ENCODE measurements around the gene MASP1. TPM values are rescaled to one million over a fixed set of nuclear protein-coding genes. Genes with fewer than 3 reads are reported as not detected.
"Not testable (repeated sequence)": the region's sequence is repeated elsewhere in the genome, so short reads cannot be mapped to it uniquely, and the experiment has no call there.

MASP1 gene
- total RNA-seq, 2 experiments from 2014 or later = not detected

GRCh38 chr3:187242435-187242834 is 49.1 kb downstream of the MASP1 start:
- no peak for ATAC-seq
- Mint-ChIP-seq H3K36me3 (ENCODE audit: low read depth) (no peaks in the 10 kb centered on the region), H3K27me3 (no peaks in the 10 kb centered on the region), H3K4me1 (peaks cover 7% of the 10 kb centered on the region), H3K4me3 (no peak overlapping the region), H3K27ac (no peak overlapping the region), H3K9me3 (ENCODE audit: low read depth) (peaks cover 5% of the 10 kb centered on the region)
- POLR2A ChIA-PET = no interaction called here
- CTCF ChIA-PET = no interaction called here
- intact Hi-C loops (cut with DNase I, micrococcal nuclease) = no loop called here
- DNase-seq = no peak

- POLR2A ChIA-PET; H3K4me1 Mint-ChIP-seq; H3K27ac Mint-ChIP-seq; ATAC-seq; H3K9me3 Mint-ChIP-seq (ENCODE audit: low read depth); DNase-seq; H3K4me3 Mint-ChIP-seq; H3K36me3 Mint-ChIP-seq (ENCODE audit: low read depth); intact Hi-C loops (cut with DNase I, micrococcal nuclease); H3K27me3 Mint-ChIP-seq: not testable (repeated sequence)
- CTCF ChIA-PET = interaction anchor here (1.0 kb wide), 1 partner anchor 21 kb away, joined by 3 read pairs; no protein-coding TSS in a partner anchor
These were observed 52.7 kb downstream of the MASP1 start for GRCh38 chr3:187238835-187239234.

GRCh38 chr3:187238239-187238638 is 53.3 kb downstream of the MASP1 start:
- Mint-ChIP-seq H3K9me3 (ENCODE audit: low read depth) (peaks cover 5% of the 10 kb centered on the region), H3K36me3 (ENCODE audit: low read depth) (no peaks in the 10 kb centered on the region), H3K27ac (no peak overlapping the region), H3K27me3 (no peaks in the 10 kb centered on the region), H3K4me3 (no peak overlapping the region), H3K4me1 (no peaks in the 10 kb centered on the region)
- intact Hi-C loops (cut with DNase I, micrococcal nuclease) = no loop called here
- CTCF ChIA-PET = interaction anchor here (1.0 to 1.4 kb wide), 2 partner anchors 18 to 21 kb away, joined by 3 to 6 read pairs; no protein-coding TSS in a partner anchor
- DNase-seq (no peak), ATAC-seq (no peak)
- POLR2A ChIA-PET = no interaction called here

DNA sequence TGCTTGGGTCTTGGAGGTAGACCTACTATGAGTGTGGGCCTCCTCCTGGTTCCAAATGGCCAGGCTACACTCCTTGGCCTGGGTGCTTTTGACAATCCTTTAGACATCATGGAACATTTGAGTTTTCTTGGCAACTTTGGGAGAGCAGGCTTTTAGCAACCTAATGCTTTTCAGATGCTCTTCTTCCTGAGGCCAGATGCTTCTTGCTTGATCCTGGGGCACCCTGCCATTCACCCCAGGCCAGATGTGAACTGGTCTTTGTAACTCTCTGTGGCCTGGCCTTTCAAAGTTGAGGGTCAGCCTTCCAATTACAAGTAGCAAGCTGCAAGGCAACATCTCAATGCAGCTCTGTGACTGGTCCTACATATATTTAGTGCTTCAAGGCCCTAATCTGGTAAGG is 53.8 kb downstream of the MASP1 start:
- ATAC-seq (no peak), DNase-seq (no peak)
- Mint-ChIP-seq H3K27me3 (no peaks in the 10 kb centered on the region), H3K36me3 (ENCODE audit: low read depth) (no peaks in the 10 kb centered on the region), H3K4me3 (no peak overlapping the region), H3K9me3 (ENCODE audit: low read depth) (peaks cover 5% of the 10 kb centered on the region), H3K4me1 (no peaks in the 10 kb centered on the region), H3K27ac (no peak overlapping the region)
- ChIA-PET CTCF (interaction anchor here (1.0 to 1.4 kb wide), 2 partner anchors 17 to 20 kb away, joined by 3 to 6 read pairs; no protein-coding TSS in a partner anchor), POLR2A (no interaction called here)
- intact Hi-C loops (cut with DNase I, micrococcal nuclease) = no loop called here

DNA sequence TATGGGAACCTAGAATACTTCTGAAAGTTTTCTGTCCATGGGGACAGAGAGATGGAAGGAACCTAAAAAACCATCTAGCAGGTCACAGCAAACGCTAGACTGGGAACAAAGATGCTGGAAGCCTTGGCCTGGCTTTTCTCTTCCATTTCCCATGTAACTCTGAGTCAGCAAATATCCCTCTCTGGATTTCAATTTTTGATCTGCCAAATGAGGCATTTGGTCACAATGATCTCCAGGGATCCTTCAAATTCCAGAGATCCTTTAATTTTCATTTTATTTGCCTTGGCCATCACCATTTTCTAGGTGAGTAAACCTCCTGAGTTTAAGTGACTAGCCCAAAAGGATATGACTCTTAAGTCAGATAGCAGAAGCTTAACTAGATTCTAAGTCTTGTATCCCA is 54.6 kb downstream of the MASP1 start:
- no peaks in the 10 kb centered on the region for H3K4me1 Mint-ChIP-seq
- no peaks in the 10 kb centered on the region for H3K27me3 Mint-ChIP-seq
- intact Hi-C loops (cut with DNase I, micrococcal nuclease) = no loop called here
- POLR2A ChIA-PET = no interaction called here
- H3K4me3 Mint-ChIP-seq = no peak overlapping the region
- no peaks in the 10 kb centered on the region for H3K36me3 Mint-ChIP-seq (ENCODE audit: low read depth)
- peaks cover 5% of the 10 kb centered on the region for H3K9me3 Mint-ChIP-seq (ENCODE audit: low read depth)
- ATAC-seq (no peak), DNase-seq (no peak)
- no peak overlapping the region for H3K27ac Mint-ChIP-seq
- CTCF ChIA-PET = interaction anchor here (1.4 kb wide), 1 partner anchor 17 kb away, joined by 6 read pairs; no protein-coding TSS in a partner anchor

GRCh38 chr3:187230011-187230410 is 61.5 kb downstream of the MASP1 start:
- peaks cover 8% of the 10 kb centered on the region for H3K27me3 Mint-ChIP-seq
- H3K36me3 Mint-ChIP-seq (ENCODE audit: low read depth) = no peaks in the 10 kb centered on the region
- DNase-seq = no peak
- no peaks in the 10 kb centered on the region for H3K9me3 Mint-ChIP-seq (ENCODE audit: low read depth)
- no peak overlapping the region for H3K27ac Mint-ChIP-seq
- H3K4me3 Mint-ChIP-seq = no peak overlapping the region
- intact Hi-C loops (cut with DNase I, micrococcal nuclease) = no loop called here
- H3K4me1 Mint-ChIP-seq = no peaks in the 10 kb centered on the region
- ChIA-PET POLR2A (no interaction called here), CTCF (interaction anchor here (0.7 to 1.3 kb wide), 2 partner anchors 29 to 155 kb away, joined by 3 read pairs; no protein-coding TSS in a partner anchor)
- ATAC-seq = no peak

GRCh38 chr3:187228740-187229139 is 62.8 kb downstream of the MASP1 start:
- ATAC-seq = no peak
- H3K27me3 Mint-ChIP-seq = peaks cover 8% of the 10 kb centered on the region
- H3K9me3 Mint-ChIP-seq (ENCODE audit: low read depth) = no peaks in the 10 kb centered on the region
- no peak overlapping the region for H3K4me3 Mint-ChIP-seq
- CTCF ChIA-PET = interaction anchor here (0.7 kb wide), 1 partner anchor 114 kb away, joined by 4 read pairs; no protein-coding TSS in a partner anchor
- no peaks in the 10 kb centered on the region for H3K36me3 Mint-ChIP-seq (ENCODE audit: low read depth)
- POLR2A ChIA-PET = no interaction called here
- intact Hi-C loops (cut with DNase I, micrococcal nuclease) = no loop called here
- H3K27ac Mint-ChIP-seq = no peak overlapping the region
- no peaks in the 10 kb centered on the region for H3K4me1 Mint-ChIP-seq
- no peak for DNase-seq

DNA sequence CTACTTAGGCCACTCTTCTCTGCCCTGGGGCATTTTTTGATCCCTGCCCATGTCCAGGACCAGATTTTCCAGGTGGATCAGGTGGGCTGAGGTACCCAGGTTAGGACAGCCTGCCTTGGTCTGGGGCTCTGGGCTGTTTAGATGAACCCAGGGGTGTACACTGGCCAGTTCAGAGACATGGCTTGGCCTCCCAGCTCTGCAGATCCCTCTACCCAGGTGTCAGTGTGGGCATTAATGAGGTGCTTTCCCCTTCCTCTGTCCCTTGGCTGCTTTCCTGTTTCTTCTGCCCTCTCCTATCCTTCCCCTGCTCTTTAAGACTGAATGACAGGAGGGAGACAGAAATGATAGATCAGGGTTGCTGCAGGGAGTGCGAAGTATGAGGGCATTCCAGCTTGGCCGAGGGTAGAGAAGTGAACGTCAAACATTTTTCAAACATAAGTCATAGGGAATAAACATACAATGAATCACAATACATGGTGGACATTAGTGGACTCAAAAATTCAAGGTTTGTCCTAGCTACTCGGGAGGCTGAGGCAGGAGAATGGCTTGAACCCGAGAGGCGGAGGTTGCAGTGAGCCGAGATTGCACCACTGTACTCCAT is 63.8 kb downstream of the MASP1 start:
- Mint-ChIP-seq H3K4me3 (no peak overlapping the region), H3K4me1 (no peaks in the 10 kb centered on the region), H3K27ac (no peak overlapping the region), H3K36me3 (ENCODE audit: low read depth) (no peaks in the 10 kb centered on the region), H3K27me3 (peaks cover 8% of the 10 kb centered on the region), H3K9me3 (ENCODE audit: low read depth) (no peaks in the 10 kb centered on the region)
- no peak for DNase-seq
- POLR2A ChIA-PET = no interaction called here
- no peak for ATAC-seq
- intact Hi-C loops (cut with DNase I, micrococcal nuclease) = no loop called here
- CTCF ChIA-PET = interaction anchor here (0.6 to 1.7 kb wide), 5 partner anchors 9 to 113 kb away, joined by 3 to 4 read pairs (median 3); no protein-coding TSS in a partner anchor

DNA sequence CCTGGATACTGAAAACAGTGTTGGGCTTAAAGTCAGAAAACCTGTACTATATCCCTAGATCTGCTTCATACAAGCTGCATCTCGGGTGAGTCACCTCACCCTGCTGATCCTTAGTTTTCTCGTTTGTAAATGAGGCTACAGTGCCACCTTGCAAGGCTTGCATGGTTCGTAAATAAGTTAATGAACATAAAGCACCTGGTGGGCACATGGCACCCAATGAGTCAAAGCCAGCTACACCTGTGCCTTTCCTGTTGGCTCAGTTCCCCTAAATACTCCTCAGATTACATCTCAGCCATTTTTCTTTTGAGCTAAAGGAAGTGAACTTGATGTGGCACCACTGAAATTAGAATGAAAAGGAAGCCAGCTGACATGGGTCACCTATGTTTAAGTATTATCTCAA is 67.7 kb downstream of the MASP1 start:
- peaks cover 3% of the 10 kb centered on the region for H3K27me3 Mint-ChIP-seq
- DNase-seq (no peak), ATAC-seq (no peak)
- no peaks in the 10 kb centered on the region for H3K4me1 Mint-ChIP-seq
- CTCF ChIA-PET = interaction anchor here (1.7 to 2.2 kb wide), 3 partner anchors 65 to 456 kb away, joined by 4 to 9 read pairs (median 5); no protein-coding TSS in a partner anchor
- POLR2A ChIA-PET = no interaction called here
- no peaks in the 10 kb centered on the region for H3K36me3 Mint-ChIP-seq (ENCODE audit: low read depth)
- no peak overlapping the region for H3K27ac Mint-ChIP-seq
- H3K4me3 Mint-ChIP-seq = no peak overlapping the region
- H3K9me3 Mint-ChIP-seq (ENCODE audit: low read depth) = no peaks in the 10 kb centered on the region
- intact Hi-C loops (cut with DNase I, micrococcal nuclease) = loop anchor here in 1 of 2 experiments (5.0 kb wide), 3 partner anchors 69 to 454 kb away; partner anchors contain the start of gene MASP1

GRCh38 chr3:187222801-187223200 is 68.7 kb downstream of the MASP1 start:
- Mint-ChIP-seq H3K4me1 (no peaks in the 10 kb centered on the region), H3K9me3 (ENCODE audit: low read depth) (no peaks in the 10 kb centered on the region), H3K27ac (no peak overlapping the region), H3K27me3 (no peaks in the 10 kb centered on the region), H3K4me3 (no peak overlapping the region), H3K36me3 (ENCODE audit: low read depth) (no peaks in the 10 kb centered on the region)
- DNase-seq (no peak), ATAC-seq (no peak)
- CTCF ChIA-PET = interaction anchor here (0.8 to 2.2 kb wide), 10 partner anchors 8 to 457 kb away, joined by 3 to 9 read pairs (median 4); no protein-coding TSS in a partner anchor
- intact Hi-C loops (cut with DNase I, micrococcal nuclease) = loop anchor here in 1 of 2 experiments (5.0 kb wide), 3 partner anchors 70 to 454 kb away; partner anchors contain the start of gene MASP1
- POLR2A ChIA-PET = interaction anchor here (0.6 kb wide), 1 partner anchor 158 kb away, joined by 3 read pairs; no protein-coding TSS in a partner anchor

DNA sequence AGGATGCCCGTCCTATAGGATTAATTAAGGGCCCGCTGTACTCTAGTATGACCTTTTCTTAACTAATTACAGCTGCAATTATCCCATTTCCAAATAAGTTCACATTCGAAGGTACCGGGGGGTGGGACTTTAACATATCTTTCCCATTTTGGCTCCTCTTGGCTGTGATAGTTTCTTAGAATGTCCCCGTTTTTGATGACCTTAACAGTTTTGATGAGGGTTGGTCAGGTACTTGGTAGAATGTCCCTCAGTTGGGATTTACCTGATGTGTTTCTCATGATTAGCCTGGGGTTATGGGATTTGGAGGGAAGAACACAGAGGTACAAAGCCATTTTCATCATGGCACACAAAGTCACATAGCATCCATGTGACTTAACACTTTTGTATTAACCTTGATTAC is 76.1 kb downstream of the MASP1 start:
- H3K27me3 Mint-ChIP-seq = no peaks in the 10 kb centered on the region
- intact Hi-C loops (cut with DNase I, micrococcal nuclease) = no loop called here
- ChIA-PET POLR2A (no interaction called here), CTCF (interaction anchor here (0.7 to 3.0 kb wide), 3 partner anchors 91 to 464 kb away, joined by 3 to 13 read pairs (median 3); no protein-coding TSS in a partner anchor)
- H3K27ac Mint-ChIP-seq = no peak overlapping the region
- H3K4me1 Mint-ChIP-seq = no peaks in the 10 kb centered on the region
- no peak overlapping the region for H3K4me3 Mint-ChIP-seq
- H3K36me3 Mint-ChIP-seq (ENCODE audit: low read depth) = no peaks in the 10 kb centered on the region
- H3K9me3 Mint-ChIP-seq (ENCODE audit: low read depth) = no peaks in the 10 kb centered on the region
- DNase-seq (no peak), ATAC-seq (no peak)

DNA sequence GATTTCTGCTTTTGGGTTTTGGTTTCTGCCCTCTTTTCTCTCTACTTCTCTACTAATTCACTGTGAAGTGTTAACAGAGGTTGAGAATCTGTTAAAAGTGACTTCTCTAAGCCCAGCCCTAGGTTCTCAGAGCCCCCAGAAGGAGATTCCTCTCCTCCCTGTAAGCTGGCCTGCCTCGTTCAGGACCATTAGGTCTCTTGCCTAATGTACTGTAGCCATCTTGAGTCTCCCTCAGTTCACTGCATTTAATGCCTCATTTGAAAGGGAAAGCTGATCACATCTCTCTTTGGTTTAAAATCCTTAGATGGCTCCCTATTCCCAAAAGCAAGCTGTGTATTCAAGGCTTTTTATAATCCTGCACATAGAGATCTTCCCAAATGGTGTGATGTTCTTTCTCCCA is 77.9 kb downstream of the MASP1 start:
- H3K27ac Mint-ChIP-seq = no peak overlapping the region
- DNase-seq = no peak

More for the DNA sequence above, 77.9 kb downstream of the MASP1 start:
- ChIA-PET CTCF (interaction anchor here (1.0 to 2.1 kb wide), 2 partner anchors 8 to 105 kb away, joined by 6 to 7 read pairs; no protein-coding TSS in a partner anchor), POLR2A (interaction anchor here (0.7 kb wide), 1 partner anchor 1314 kb away, joined by 3 read pairs; no protein-coding TSS in a partner anchor)
- Mint-ChIP-seq H3K27me3 (no peaks in the 10 kb centered on the region), H3K9me3 (ENCODE audit: low read depth) (no peaks in the 10 kb centered on the region), H3K4me3 (no peak overlapping the region), H3K4me1 (no peaks in the 10 kb centered on the region), H3K36me3 (ENCODE audit: low read depth) (no peaks in the 10 kb centered on the region)
- intact Hi-C loops (cut with DNase I, micrococcal nuclease) = no loop called here
- ATAC-seq = no peak

Data from activated CD4-positive, alpha-beta T cell treated with anti-CD3 and anti-CD28 coated beads for 36 hours (primary cell).